ENCODE data around the gene PRPH2.

- TF ChIP-seq, protein P1, sequence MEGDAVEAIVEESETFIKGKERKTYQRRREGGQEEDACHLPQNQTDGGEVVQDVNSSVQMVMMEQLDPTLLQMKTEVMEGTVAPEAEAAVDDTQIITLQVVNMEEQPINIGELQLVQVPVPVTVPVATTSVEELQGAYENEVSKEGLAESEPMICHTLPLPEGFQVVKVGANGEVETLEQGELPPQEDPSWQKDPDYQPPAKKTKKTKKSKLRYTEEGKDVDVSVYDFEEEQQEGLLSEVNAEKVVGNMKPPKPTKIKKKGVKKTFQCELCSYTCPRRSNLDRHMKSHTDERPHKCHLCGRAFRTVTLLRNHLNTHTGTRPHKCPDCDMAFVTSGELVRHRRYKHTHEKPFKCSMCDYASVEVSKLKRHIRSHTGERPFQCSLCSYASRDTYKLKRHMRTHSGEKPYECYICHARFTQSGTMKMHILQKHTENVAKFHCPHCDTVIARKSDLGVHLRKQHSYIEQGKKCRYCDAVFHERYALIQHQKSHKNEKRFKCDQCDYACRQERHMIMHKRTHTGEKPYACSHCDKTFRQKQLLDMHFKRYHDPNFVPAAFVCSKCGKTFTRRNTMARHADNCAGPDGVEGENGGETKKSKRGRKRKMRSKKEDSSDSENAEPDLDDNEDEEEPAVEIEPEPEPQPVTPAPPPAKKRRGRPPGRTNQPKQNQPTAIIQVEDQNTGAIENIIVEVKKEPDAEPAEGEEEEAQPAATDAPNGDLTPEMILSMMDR (IDR thresholded peaks at IDR 0.05): peak; percentile 83 to 91 (median 86)
- peak in 1 of 2 donors; percentile 6 for TF ChIP-seq POLR2AphosphoS5 (IDR thresholded peaks at IDR 0.05)
- no peak for TF ChIP-seq EP300 (IDR thresholded peaks at IDR 0.05)
Observed at GRCh38 chr6:42726485-42727086, 4.2 kb upstream of the PRPH2 start.

Measured in upper lobe of left lung (tissue), 4 donors.